ENCODE measurements around the gene PROK1. TPM values are rescaled to one million over a fixed set of nuclear protein-coding genes. Genes with fewer than 3 reads are reported as not detected.
"Not testable (repeated sequence)": the region's sequence is repeated elsewhere in the genome, so short reads cannot be mapped to it uniquely, and the experiment has no call there.

Gene PROK1
- polyA plus RNA-seq, 1 experiment, result not detected

GRCh38 chr1:110433213-110433612 is 17.7 kb upstream of the PROK1 start:
- ChIA-PET CTCF (interaction anchor here (1.3 to 1.7 kb wide), 2 partner anchors 27 to 63 kb away, joined by 5 to 7 read pairs; no protein-coding TSS in a partner anchor), POLR2A (interaction anchor here (0.6 kb wide), 2 partner anchors 34 to 58 kb away, joined by 4 to 6 read pairs; no protein-coding TSS in a partner anchor)
- DNase-seq (ENCODE audit: low read depth, low spot score), result no peak
- Histone ChIP-seq H3K4me3 (ENCODE audit: low read depth, low read length) (no peak overlapping the region), H3K27me3 (ENCODE audit: control insufficient read depth, insufficient read depth, low read length) (peaks cover 49% of the 10 kb centered on the region), H3K27ac (ENCODE audit: low read depth, low read length) (no peak overlapping the region), H3K9me3 (ENCODE audit: control insufficient read depth, insufficient read depth, low read length) (no peaks in the 10 kb centered on the region)
- TF ChIP-seq, protein P1, sequence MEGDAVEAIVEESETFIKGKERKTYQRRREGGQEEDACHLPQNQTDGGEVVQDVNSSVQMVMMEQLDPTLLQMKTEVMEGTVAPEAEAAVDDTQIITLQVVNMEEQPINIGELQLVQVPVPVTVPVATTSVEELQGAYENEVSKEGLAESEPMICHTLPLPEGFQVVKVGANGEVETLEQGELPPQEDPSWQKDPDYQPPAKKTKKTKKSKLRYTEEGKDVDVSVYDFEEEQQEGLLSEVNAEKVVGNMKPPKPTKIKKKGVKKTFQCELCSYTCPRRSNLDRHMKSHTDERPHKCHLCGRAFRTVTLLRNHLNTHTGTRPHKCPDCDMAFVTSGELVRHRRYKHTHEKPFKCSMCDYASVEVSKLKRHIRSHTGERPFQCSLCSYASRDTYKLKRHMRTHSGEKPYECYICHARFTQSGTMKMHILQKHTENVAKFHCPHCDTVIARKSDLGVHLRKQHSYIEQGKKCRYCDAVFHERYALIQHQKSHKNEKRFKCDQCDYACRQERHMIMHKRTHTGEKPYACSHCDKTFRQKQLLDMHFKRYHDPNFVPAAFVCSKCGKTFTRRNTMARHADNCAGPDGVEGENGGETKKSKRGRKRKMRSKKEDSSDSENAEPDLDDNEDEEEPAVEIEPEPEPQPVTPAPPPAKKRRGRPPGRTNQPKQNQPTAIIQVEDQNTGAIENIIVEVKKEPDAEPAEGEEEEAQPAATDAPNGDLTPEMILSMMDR (IDR thresholded peaks at IDR 0.05; ENCODE audit: low read depth, low read length), result no peak

GRCh38 chr1:110433803-110434202 is 17.1 kb upstream of the PROK1 start:
- DNase-seq (ENCODE audit: low read depth, low spot score), result no peak
- Histone ChIP-seq H3K27me3 (ENCODE audit: control insufficient read depth, insufficient read depth, low read length) (peaks cover 51% of the 10 kb centered on the region), H3K9me3 (ENCODE audit: control insufficient read depth, insufficient read depth, low read length) (no peaks in the 10 kb centered on the region), H3K27ac (ENCODE audit: low read depth, low read length) (no peak overlapping the region), H3K4me3 (ENCODE audit: low read depth, low read length) (no peak overlapping the region)
- TF ChIP-seq, protein P1 (IDR thresholded peaks at IDR 0.05; ENCODE audit: low read depth, low read length), result peak; percentile 16; the same call in 1 of the 2 replicates
- POLR2A ChIA-PET, result interaction anchor here (0.6 kb wide), 2 partner anchors 34 to 59 kb away, joined by 4 to 6 read pairs; no protein-coding TSS in a partner anchor
- CTCF ChIA-PET, result interaction anchor here (1.3 to 2.0 kb wide), 4 partner anchors 20 to 62 kb away, joined by 4 to 7 read pairs (median 6); no protein-coding TSS in a partner anchor

DNA sequence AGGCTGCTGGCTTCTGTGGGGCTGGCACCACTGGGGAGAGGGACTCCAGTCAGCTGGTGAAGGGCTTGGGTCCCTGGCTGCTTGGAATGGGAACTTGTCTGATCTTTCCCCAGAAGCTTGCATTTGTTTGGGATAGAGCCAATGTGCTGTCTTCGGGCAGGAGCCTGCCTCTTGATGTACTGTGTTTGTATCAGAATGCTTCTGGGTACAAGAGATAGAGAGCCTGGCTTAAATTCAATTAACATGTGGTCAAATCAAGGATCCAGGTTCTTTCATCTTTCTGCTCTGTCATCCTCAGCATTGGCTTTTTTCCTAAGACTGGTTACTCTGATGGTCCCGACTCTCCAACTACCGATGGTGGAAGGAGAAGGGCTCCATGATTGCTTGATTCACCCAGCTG is 16.0 kb upstream of the PROK1 start:
- no peaks in the 10 kb centered on the region for H3K9me3 ChIP-seq (ENCODE audit: control insufficient read depth, insufficient read depth, low read length)
- no peak overlapping the region for H3K4me3 ChIP-seq (ENCODE audit: low read depth, low read length)
- ChIA-PET CTCF (interaction anchor here (1.5 to 2.0 kb wide), 2 partner anchors 21 to 22 kb away, joined by 4 to 7 read pairs; no protein-coding TSS in a partner anchor), POLR2A (no interaction called here)
- H3K27me3 ChIP-seq (ENCODE audit: control insufficient read depth, insufficient read depth, low read length), result peaks cover 55% of the 10 kb centered on the region
- TF ChIP-seq, protein P1 (IDR thresholded peaks at IDR 0.05; ENCODE audit: low read depth, low read length), result no peak
- DNase-seq (ENCODE audit: low read depth, low spot score), result no peak
- H3K27ac ChIP-seq (ENCODE audit: low read depth, low read length), result no peak overlapping the region

- ChIA-PET CTCF (interaction anchor here (0.8 to 1.0 kb wide), 3 partner anchors 27 to 233 kb away, joined by 3 to 4 read pairs (median 3); no protein-coding TSS in a partner anchor), POLR2A (no interaction called here)
- H3K4me3 ChIP-seq (ENCODE audit: low read depth, low read length), result no peak overlapping the region
- H3K27ac ChIP-seq (ENCODE audit: low read depth, low read length), result no peak overlapping the region
- TF ChIP-seq, protein P1 (IDR thresholded peaks at IDR 0.05; ENCODE audit: low read depth, low read length), result no peak
- DNase-seq (ENCODE audit: low read depth, low spot score), result no peak
- peaks cover 42% of the 10 kb centered on the region for H3K27me3 ChIP-seq (ENCODE audit: control insufficient read depth, insufficient read depth, low read length)
- H3K9me3 ChIP-seq (ENCODE audit: control insufficient read depth, insufficient read depth, low read length), result no peaks in the 10 kb centered on the region
These were observed 14.3 kb upstream of the PROK1 start for GRCh38 chr1:110436635-110437034.

DNA sequence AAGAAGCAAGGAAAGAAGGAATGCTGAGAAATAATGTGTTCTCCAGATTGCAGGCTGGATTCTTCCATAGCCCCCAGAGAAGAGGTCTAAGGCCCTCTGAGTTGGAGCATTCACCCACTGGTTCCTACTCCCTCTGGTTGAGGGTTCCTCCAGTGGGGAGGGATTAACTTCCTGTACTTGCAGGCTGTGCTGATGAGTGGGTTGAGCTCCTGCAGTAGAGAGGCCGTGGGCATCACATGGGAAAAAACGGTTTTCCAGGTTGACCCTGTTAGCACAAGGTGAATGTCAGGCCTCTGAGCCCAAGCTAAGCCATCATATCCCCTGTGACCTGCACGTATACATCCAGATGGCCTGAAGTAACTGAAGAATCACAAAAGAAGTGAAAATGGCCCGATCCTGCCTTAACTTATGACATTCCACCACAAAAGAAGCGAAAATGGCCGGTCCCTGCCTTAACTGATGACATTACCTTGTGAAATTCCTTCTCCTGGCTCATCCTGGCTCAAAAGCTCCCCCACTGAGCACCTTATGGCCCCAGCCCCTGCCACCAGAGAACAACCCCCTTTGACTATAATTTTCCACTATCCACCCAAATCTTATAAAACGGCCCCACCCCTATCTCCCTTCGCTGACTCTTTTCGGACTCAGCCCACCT is 13.2 kb upstream of the PROK1 start:
- H3K9me3 ChIP-seq (ENCODE audit: control insufficient read depth, insufficient read depth, low read length); H3K4me3 ChIP-seq (ENCODE audit: low read depth, low read length); DNase-seq (ENCODE audit: low read depth, low spot score); POLR2A ChIA-PET; H3K27ac ChIP-seq (ENCODE audit: low read depth, low read length): not testable (repeated sequence)
- peaks cover 41% of the 10 kb centered on the region for H3K27me3 ChIP-seq (ENCODE audit: control insufficient read depth, insufficient read depth, low read length)
- CTCF ChIA-PET, result interaction anchor here (0.8 to 3.0 kb wide), 3 partner anchors 22 to 26 kb away, joined by 4 to 13 read pairs (median 10); no protein-coding TSS in a partner anchor

All from AG04450 (cell line).